D721Med (cell line): Measurements from ENCODE around the gene ADAP2.
"Not testable (repeated sequence)": the region's sequence is repeated elsewhere in the genome, so short reads cannot be mapped to it uniquely, and the experiment has no call there.

Source experiments
- DNase-seq: peaks from one replicate; pipeline ENCODE4 v3.0.0; 2011; ENCODE audit warnings: low spot score; ENCODE audit not compliant: insufficient read length
- FAIRE-seq: peaks from 2 replicates; lab custom pipeline; 2011; peaks lifted over from hg19 to GRCh38; lab: Jason Lieb, UNC
- CTCF ChIP-seq: IDR thresholded peaks from 2 replicates; pipeline ENCODE4 v1.5.1; 2012; ENCODE audit warnings: mild to moderate bottlenecking, control low read depth; ENCODE audit not compliant: insufficient read depth; ENCODE audit errors: missing control alignments

ADAP2 gene

GRCh38 chr17:30908717-30909420 lies 12.9 kb upstream of the ADAP2 start:
- FAIRE-seq (no peak), DNase-seq (no peak)
- no peak for TF ChIP-seq CTCF

GRCh38 chr17:30910151-30910550 lies 11.6 kb upstream of the ADAP2 start:
- FAIRE-seq, DNase-seq: not testable (repeated sequence)

GRCh38 chr17:30913955-30914354 lies 7.8 kb upstream of the ADAP2 start:
- FAIRE-seq: no peak
- no peak for DNase-seq
- no peak for TF ChIP-seq CTCF

GRCh38 chr17:30915833-30916611 lies 5.7 kb upstream of the ADAP2 start:
- FAIRE-seq (no peak), DNase-seq (no peak)
- no peak for TF ChIP-seq CTCF

- no peak for DNase-seq
- FAIRE-seq: no peak
- no peak for TF ChIP-seq CTCF
Observed at GRCh38 chr17:30917050-30917449, 4.7 kb upstream of the ADAP2 start.

- DNase-seq (no peak), FAIRE-seq (no peak)
- TF ChIP-seq CTCF: no peak
Observed at GRCh38 chr17:30920282-30920681, 1.5 kb upstream of the ADAP2 start.

GRCh38 chr17:30920683-30921543 lies 832 bp upstream of the ADAP2 start:
- FAIRE-seq: no peak
- no peak for TF ChIP-seq CTCF
- DNase-seq: no peak
